Fibroblast of mammary gland (primary cell): ENCODE results near the gene WDR27.

Source experiments
- DNase-seq: peaks from one replicate; pipeline ENCODE4 v3.0.0-alpha.2; 2010; ENCODE audit warnings: low read depth
- H3K4me3 ChIP-seq: 2 replicates; pipeline ENCODE4 v1.5.1; 2011; ENCODE audit warnings: low read depth, mild to moderate bottlenecking, low read length, moderate library complexity; ENCODE audit not compliant: control insufficient read depth
- CTCF ChIP-seq: conservative IDR thresholded peaks from 2 replicates; pipeline ENCODE4 v1.5.1; 2011; ENCODE audit warnings: low read depth, low read length, inconsistent platforms; ENCODE audit not compliant: control insufficient read depth, insufficient read depth

WDR27 gene

GRCh38 chr6:169701954-169702839 is at the start of gene WDR27, which contains the start of gene C6orf120:
WDR27 (minus strand) TSS chr6:169702029; CDS start chr6:169689005, 13,024 bp downstream.
C6orf120 (plus strand) TSS chr6:169702126; CDS start chr6:169702460, 334 bp downstream.
- no peak for TF ChIP-seq CTCF
- peak; percentile 93 for DNase-seq
- peak within 1 kb of the TSS; percentile 77 for H3K4me3 ChIP-seq

GRCh38 chr6:169746556-169746955 is 44.7 kb upstream of the WDR27 start:
- TF ChIP-seq CTCF: no peak
- no peak overlapping the region for H3K4me3 ChIP-seq
- no peak for DNase-seq

- no peak overlapping the region for H3K4me3 ChIP-seq
- DNase-seq: no peak
- TF ChIP-seq CTCF: no peak
Observed at GRCh38 chr6:169745405-169745804, 43.6 kb upstream of the WDR27 start.

GRCh38 chr6:169741344-169741743 is 39.5 kb upstream of the WDR27 start:
- no peak overlapping the region for H3K4me3 ChIP-seq
- TF ChIP-seq CTCF: no peak
- no peak for DNase-seq

GRCh38 chr6:169738976-169739529 is 37.2 kb upstream of the WDR27 start:
- no peak for TF ChIP-seq CTCF
- H3K4me3 ChIP-seq: no peak overlapping the region
- DNase-seq: no peak

- TF ChIP-seq CTCF: no peak
- H3K4me3 ChIP-seq: no peak overlapping the region
- DNase-seq: peak; percentile 70
Observed at GRCh38 chr6:169738204-169738975, 36.6 kb upstream of the WDR27 start.
